BLaER1 (cell line): Measurements from ENCODE around the gene PIP4P1.
A peak's percentile ranks its signal among the peaks of the same experiment; 100 is the strongest.

ENCODE experiments used
- H3K27ac ChIP-seq: shearing (Covaris generic); formaldehyde crosslinking; 2 replicates; pipeline ENCODE4 v1.8.1; 2022
- H3K27me3 ChIP-seq: shearing (Covaris generic); formaldehyde crosslinking; 2 replicates; pipeline ENCODE4 v1.8.1; 2022
- H3K36me3 ChIP-seq: shearing (Covaris generic); formaldehyde crosslinking; 2 replicates; pipeline ENCODE4 v1.8.1; 2022
- H3K4me1 ChIP-seq: shearing (Covaris generic); formaldehyde crosslinking; 2 replicates; pipeline ENCODE4 v1.8.1; 2022
- H3K4me2 ChIP-seq: shearing (Covaris generic); formaldehyde crosslinking; 2 replicates; pipeline ENCODE4 v1.8.1; 2022
- H3K4me3 ChIP-seq: shearing (Covaris generic); formaldehyde crosslinking; 2 replicates; pipeline ENCODE4 v1.8.1; 2022
- H3K9ac ChIP-seq: shearing (Covaris generic); formaldehyde crosslinking; 2 replicates; pipeline ENCODE4 v1.8.1; 2022
- H3K9me3 ChIP-seq: shearing (Covaris generic); formaldehyde crosslinking; 2 replicates; pipeline ENCODE4 v1.8.1; 2022
- H4K20me1 ChIP-seq: shearing (Covaris generic); formaldehyde crosslinking; 2 replicates; pipeline ENCODE4 v1.8.1; 2022
- Cebpa-rat ChIP-seq: shearing (Covaris generic); IDR thresholded peaks from 2 replicates; pipeline ENCODE4 v1.8.1; 2022

Gene PIP4P1

DNA sequence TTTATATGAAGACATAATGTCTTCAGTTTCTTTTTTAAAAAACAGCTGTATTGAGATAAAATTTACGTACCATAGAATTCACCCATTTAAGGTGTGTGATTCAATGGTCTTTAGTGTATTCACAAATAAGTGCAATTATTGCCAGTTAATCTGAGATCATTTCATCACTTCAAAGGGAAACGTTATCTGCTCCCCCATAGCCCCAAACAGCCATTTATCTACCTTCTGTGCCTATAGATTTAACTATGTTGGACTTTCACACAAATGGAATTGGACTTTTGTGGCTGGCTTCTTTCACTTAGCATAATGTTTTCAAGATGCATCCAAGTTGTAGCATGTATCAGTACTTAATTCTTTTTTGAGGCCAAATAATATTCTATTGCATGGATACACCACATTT is 17.7 kb upstream of the PIP4P1 start:
- Histone ChIP-seq H3K36me3 (peaks cover 65% of the 10 kb centered on the region), H3K4me1 (peaks cover 65% of the 10 kb centered on the region), H3K9me3 (no peaks in the 10 kb centered on the region), H3K27ac (peak overlapping the region; percentile 83), H3K27me3 (no peaks in the 10 kb centered on the region), H3K4me3 (no peak overlapping the region), H3K9ac (peak overlapping the region; percentile 75), H3K4me2 (peak overlapping the region; percentile 92), H4K20me1 (peaks cover 3% of the 10 kb centered on the region; the same call in 1 of the 2 replicates)
- no peak for TF ChIP-seq Cebpa-rat

GRCh38 chr14:20477211-20477876 is 16.1 kb upstream of the PIP4P1 start:
- no peaks in the 10 kb centered on the region for H3K27me3 ChIP-seq
- H3K4me3 ChIP-seq = peak overlapping the region; percentile 29
- H3K27ac ChIP-seq = peak overlapping the region; percentile 83
- H3K36me3 ChIP-seq = peaks cover 81% of the 10 kb centered on the region
- H3K9ac ChIP-seq = peak overlapping the region; percentile 75
- peak overlapping the region; percentile 92 for H3K4me2 ChIP-seq
- no peaks in the 10 kb centered on the region for H3K9me3 ChIP-seq
- TF ChIP-seq Cebpa-rat = no peak
- peaks cover 81% of the 10 kb centered on the region for H3K4me1 ChIP-seq
- H4K20me1 ChIP-seq = peaks cover 17% of the 10 kb centered on the region

DNA sequence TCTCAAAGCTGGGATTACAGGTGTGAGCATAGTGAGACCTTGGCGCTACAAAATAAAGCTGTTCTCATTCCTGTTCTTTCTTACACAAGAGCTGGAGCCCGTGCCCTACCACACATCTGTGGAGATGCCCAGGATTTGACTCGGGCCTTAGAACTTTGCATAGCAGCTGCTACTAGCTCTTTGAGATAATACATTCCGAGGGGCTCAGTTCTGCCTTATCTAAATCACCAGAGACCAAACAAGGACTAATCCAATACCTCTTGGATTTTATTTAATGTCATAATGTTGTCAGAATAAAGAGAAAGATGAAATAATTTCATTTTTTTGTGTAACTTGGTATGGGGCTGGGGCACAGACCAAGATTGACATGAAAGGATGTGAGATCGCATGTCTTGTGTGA is 15.5 kb upstream of the PIP4P1 start:
- TF ChIP-seq Cebpa-rat = no peak
- peaks cover 87% of the 10 kb centered on the region for H3K4me1 ChIP-seq
- peaks cover 86% of the 10 kb centered on the region for H3K36me3 ChIP-seq
- no peaks in the 10 kb centered on the region for H3K27me3 ChIP-seq
- peak overlapping the region; percentile 83 for H3K27ac ChIP-seq
- peak overlapping the region; percentile 75; the same call in 1 of the 2 replicates for H3K9ac ChIP-seq
- H3K9me3 ChIP-seq = no peaks in the 10 kb centered on the region
- H3K4me2 ChIP-seq = peak overlapping the region; percentile 92
- peak overlapping the region; percentile 29; the same call in 1 of the 2 replicates for H3K4me3 ChIP-seq
- peaks cover 22% of the 10 kb centered on the region for H4K20me1 ChIP-seq

DNA sequence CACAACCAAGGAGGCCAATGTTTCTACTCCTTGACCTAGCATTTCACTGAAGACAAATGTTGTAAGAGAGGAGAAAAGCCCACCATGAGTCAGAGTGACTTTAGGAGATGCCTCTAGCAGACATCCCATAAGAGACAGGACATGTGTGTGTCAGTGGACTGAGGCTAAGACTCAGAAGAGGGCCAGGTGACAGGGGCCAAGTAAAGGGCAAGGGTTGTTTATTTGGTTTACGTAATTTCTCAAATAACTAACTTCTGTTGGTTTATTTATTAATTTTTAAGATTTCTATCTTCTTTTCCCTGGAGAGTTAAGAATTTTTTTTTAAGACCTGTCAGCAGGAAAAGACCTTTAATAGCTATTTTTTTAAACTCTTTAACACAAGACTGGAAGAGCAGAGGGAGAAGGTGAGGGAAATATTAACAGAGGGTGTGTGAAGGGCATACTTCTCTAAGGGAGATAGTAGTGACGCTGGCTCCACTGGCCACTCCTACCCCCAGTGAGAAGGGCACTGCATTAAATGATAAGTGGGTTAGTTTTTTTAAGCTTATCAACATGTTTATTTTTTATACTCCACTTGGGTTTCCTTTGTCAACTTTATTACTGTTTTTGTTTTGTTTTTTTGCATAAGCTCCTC is 11.4 kb upstream of the PIP4P1 start:
- no peak for TF ChIP-seq Cebpa-rat
- Histone ChIP-seq H3K4me3 (peak overlapping the region; percentile 85), H3K27ac (peak overlapping the region; percentile 89), H3K9me3 (no peaks in the 10 kb centered on the region), H3K4me1 (peaks cover 79% of the 10 kb centered on the region), H3K4me2 (peak overlapping the region; percentile 92), H4K20me1 (peaks cover 39% of the 10 kb centered on the region), H3K36me3 (peaks cover 59% of the 10 kb centered on the region), H3K9ac (peak overlapping the region; percentile 94; the same call in 1 of the 2 replicates), H3K27me3 (no peaks in the 10 kb centered on the region)

- Histone ChIP-seq H4K20me1 (peaks cover 39% of the 10 kb centered on the region), H3K27ac (peak overlapping the region; percentile 89), H3K4me2 (peak overlapping the region; percentile 92), H3K4me1 (peaks cover 58% of the 10 kb centered on the region), H3K9ac (peak overlapping the region; percentile 94), H3K9me3 (no peaks in the 10 kb centered on the region), H3K27me3 (no peaks in the 10 kb centered on the region), H3K36me3 (peaks cover 43% of the 10 kb centered on the region), H3K4me3 (peak overlapping the region; percentile 85)
- TF ChIP-seq Cebpa-rat = no peak
These were observed 9.3 kb upstream of the PIP4P1 start for GRCh38 chr14:20470603-20470901.

- peak; percentile 90 for TF ChIP-seq Cebpa-rat
- Histone ChIP-seq H3K4me1 (peaks cover 53% of the 10 kb centered on the region), H3K27me3 (no peaks in the 10 kb centered on the region), H3K4me2 (peak overlapping the region; percentile 92), H3K36me3 (peaks cover 38% of the 10 kb centered on the region), H3K9ac (peak overlapping the region; percentile 94), H3K4me3 (peak overlapping the region; percentile 85), H4K20me1 (peaks cover 39% of the 10 kb centered on the region), H3K27ac (peak overlapping the region; percentile 89), H3K9me3 (no peaks in the 10 kb centered on the region)
These were observed 8.8 kb upstream of the PIP4P1 start for GRCh38 chr14:20469890-20470602.

DNA sequence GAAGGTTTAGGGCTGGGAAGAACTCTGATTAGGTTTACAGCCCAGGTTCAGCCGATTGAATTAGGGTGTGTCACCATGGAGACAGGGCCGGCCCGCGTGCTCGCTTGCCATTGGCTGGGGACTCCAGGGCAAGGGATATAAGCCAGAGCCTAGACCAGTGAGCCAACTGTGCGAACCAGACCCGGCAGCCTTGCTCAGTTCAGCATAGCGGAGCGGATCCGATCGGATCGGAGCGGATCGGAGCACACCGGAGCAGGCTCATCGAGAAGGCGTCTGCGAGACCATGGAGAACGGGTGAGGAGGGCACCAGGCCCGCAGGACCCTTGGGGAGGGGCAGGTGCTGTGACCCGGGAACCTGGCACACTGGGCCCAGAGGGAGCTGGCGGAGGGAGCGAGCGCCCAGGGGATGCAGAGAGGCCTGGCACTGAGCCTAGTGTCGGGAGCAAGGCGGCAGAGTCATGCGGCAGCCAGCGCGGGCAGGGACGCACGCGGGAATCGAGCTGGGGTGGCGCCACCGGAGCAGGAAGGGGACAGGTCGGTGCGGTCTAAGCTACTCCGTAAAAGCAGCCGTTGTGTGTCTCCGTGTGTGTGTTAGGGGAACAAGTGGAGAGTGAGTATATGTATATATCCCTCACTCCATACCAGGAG is 8.1 kb upstream of the PIP4P1 start, which contains the start of gene PNP:
TSS of gene PNP (plus strand) at position 165 of the 648 bp plus-strand sequence. CDS start at position 284, 119 bp downstream.
- H3K4me3 ChIP-seq = peak within 1 kb of the TSS; percentile 85

DNA sequence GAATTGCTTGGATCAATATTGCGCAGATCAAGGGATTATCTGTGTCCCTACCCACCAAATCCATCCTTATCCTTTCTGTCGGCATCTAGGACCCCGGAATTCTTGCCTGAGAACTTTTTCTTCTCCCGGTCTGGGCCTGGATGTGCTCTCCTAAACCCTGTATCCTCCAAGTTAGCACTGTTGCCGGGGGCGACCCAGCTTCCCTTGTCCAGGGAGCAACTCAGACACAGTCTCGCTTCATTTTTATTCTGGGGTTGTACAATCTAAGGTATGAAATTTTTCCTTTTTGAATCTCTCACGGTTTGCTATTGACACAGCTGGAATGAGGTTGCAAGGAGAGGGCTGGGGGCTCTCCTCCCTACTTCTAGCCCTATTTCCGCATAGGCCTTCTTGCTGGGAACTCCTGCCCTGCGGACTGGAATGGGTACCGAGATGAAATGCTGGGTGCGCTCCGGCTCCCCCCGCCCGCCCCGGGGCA is 7.6 kb upstream of the PIP4P1 start:
- no peaks in the 10 kb centered on the region for H3K27me3 ChIP-seq
- H3K9me3 ChIP-seq = no peaks in the 10 kb centered on the region
- no peak for TF ChIP-seq Cebpa-rat
- H3K27ac ChIP-seq = no peak overlapping the region
- H3K4me1 ChIP-seq = peaks cover 40% of the 10 kb centered on the region
- H3K4me2 ChIP-seq = peak overlapping the region; percentile 92
- peak overlapping the region; percentile 94 for H3K9ac ChIP-seq
- peak overlapping the region; percentile 85 for H3K4me3 ChIP-seq
- H3K36me3 ChIP-seq = peaks cover 26% of the 10 kb centered on the region
- peaks cover 35% of the 10 kb centered on the region for H4K20me1 ChIP-seq

More for the DNA sequence above, 8.1 kb upstream of the PIP4P1 start, which contains the start of gene PNP:
- peak within 1 kb of the TSS; percentile 94 for H3K9ac ChIP-seq
- H3K27ac ChIP-seq = peak within 1 kb of the TSS; percentile 89
- TF ChIP-seq Cebpa-rat = no peak
- no peaks in the 10 kb centered on the region for H3K9me3 ChIP-seq
- H3K27me3 ChIP-seq = no peaks in the 10 kb centered on the region
- H3K4me1 ChIP-seq = peaks cover 46% of the 10 kb centered on the region
- H4K20me1 ChIP-seq = peaks cover 39% of the 10 kb centered on the region
- H3K4me2 ChIP-seq = peak within 1 kb of the TSS; percentile 92
- peaks cover 31% of the 10 kb centered on the region for H3K36me3 ChIP-seq

- H4K20me1 ChIP-seq = peaks cover 41% of the 10 kb centered on the region
- no peak for TF ChIP-seq Cebpa-rat
These were observed 593 bp downstream of the PIP4P1 start for GRCh38 chr14:20460458-20461224.

More at GRCh38 chr14:20460458-20461224, 593 bp downstream of the PIP4P1 start:
- Histone ChIP-seq H3K9ac (peak overlapping the region; percentile 96), H3K4me3 (peak overlapping the region; percentile 96), H3K9me3 (no peaks in the 10 kb centered on the region), H3K4me2 (peak overlapping the region; percentile 99), H3K4me1 (peaks cover 54% of the 10 kb centered on the region), H3K36me3 (peaks cover 46% of the 10 kb centered on the region), H3K27ac (peak overlapping the region; percentile 95), H3K27me3 (no peaks in the 10 kb centered on the region)
